DMS53 treated with DMSO at 0.1 percent for 48 hours (cell line): ENCODE data around the gene MARK3.
A peak's percentile ranks its signal among the peaks of the same experiment; 100 is the strongest.

ENCODE experiments used
- DNase-seq: peaks from one replicate; lab custom pipeline; 2025; ENCODE audit not compliant: unreplicated experiment; lab: John Stamatoyannopoulos, UW

The MARK3 gene

GRCh38 chr14:103366741-103367140 is 18.5 kb upstream of the MARK3 start:
- DNase-seq, result no peak

DNA sequence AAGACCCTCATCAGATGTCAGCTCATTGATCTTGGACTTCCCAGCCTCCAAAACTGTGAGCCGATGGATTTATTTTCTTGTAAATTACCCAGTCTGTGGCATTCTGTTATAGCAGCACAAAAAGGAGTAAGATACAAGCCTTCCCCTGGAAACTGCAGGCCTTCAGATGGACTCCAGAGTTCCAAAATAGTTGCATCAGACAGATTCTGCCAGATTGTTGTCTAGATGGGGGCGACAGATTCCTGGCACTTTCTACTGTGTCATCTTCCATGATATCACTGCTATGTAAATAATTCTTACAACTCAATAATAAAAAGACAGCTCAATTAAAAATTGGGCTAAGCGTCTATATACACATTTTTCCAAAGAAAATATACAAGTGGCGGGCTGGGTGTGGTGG is 17.2 kb upstream of the MARK3 start:
- DNase-seq, result no peak

DNA sequence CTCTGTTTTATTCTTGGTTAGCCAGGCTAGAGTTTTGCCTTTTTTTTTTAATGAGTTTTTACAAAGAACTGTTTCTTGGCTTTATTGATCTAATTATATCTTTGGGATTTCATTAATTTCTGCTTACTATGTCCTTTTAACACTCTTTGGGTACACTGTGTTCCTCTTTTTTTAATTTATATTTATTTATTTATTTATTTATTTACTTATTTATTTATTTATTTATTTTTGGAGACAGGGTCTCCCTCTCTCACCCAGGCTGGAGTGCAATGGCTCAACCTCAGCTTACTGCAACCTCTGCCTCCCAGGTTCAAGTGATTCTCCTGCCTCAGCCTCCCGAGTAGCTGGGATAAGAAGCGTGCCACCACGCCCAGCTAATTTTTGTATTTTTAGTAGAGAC is 15.1 kb upstream of the MARK3 start:
- no peak for DNase-seq

GRCh38 chr14:103372017-103372416 is 13.2 kb upstream of the MARK3 start:
- no peak for DNase-seq

- DNase-seq, result no peak
Measured at GRCh38 chr14:103372552-103373304, 12.5 kb upstream of the MARK3 start.

DNA sequence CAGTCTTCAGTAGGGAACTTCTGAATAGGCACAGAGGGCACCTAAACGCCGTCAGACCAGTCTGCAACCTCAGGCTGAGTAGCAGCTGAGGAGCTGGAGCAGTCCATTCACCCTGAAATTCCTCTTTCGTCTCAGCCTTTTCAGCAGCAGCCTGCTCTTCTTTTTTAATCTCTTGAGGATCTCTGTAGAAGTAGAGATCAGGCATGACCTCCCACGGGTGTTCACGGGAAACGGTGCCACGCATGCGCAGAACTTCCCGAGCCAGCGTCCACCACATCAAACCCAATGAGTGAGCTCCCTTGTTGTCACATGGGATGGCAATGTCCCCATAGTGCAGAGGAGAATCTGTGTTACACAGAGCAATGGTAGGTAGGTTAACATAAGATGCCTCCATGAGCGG is 11.1 kb upstream of the MARK3 start:
- peak; percentile 54 for DNase-seq

GRCh38 chr14:103377522-103378037 is 7.6 kb upstream of the MARK3 start:
- DNase-seq, result no peak

DNA sequence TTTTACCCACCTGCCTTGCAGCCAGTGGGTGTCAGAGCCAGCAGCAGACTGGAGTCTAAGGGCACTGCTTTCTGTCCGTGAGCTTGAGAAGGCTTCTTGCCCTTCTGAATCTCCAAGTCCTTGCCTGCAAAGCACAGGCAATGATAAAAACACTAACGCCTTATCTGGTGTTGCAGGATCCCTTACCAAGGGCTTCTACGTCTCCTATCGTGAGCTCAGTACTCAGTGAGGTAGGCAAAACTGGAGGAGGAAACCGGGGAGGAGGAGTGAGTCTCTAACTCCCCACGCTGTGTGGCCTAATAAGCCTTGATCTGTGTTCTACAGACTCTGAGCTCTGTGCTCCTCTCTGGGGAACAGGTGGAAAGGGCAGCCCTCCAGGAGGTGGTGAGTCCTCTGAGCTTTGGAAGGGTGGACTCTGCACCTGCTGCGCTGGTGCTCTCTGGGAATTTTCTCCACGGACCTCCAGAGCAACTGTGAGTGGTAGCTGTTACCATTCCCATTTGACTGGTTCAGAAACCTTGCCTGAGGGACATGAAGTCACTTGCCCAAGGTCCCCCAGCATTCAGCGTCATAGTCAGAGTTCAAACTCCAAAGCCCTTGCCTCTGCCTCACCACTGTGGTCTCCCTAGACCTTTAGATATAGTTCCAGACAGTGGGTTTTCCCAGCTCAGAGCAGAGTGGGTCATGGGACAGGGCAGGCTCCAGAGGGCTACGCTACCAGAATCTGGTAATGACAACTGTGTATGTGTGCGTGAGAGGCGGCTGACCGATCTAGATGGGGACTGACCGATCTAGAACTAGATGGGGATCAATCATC is 7.0 kb upstream of the MARK3 start:
- no peak for DNase-seq

DNA sequence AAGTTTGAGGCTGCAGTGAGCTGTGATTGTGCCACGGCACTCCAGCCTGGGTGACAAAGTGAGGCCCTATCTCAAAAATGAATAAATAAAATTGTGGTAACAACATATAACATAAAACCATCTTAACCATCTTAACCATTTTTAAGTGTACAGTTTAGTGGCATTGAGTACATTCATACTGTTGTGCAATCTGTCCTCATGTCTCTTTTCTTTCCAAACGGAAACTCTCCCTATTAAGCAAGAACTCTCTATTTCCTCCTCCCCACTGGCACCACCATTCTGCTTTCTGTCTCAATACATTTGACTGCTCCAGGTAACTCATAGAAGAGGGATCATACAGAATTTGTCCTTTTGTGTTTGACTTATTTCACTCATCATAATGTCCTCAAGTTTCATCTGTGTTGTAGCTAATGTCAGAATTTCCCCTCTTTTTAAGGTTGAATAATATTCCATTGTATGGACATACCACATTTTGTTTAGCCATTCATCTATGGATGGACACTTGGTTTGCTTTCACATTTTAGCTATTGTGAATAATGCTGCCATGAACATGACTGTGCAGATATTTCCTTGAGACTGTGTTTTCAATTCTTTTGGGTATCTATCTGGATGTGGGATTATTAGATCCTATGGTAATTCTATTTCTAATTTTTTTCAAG is 4.4 kb upstream of the MARK3 start:
- DNase-seq, result no peak

DNA sequence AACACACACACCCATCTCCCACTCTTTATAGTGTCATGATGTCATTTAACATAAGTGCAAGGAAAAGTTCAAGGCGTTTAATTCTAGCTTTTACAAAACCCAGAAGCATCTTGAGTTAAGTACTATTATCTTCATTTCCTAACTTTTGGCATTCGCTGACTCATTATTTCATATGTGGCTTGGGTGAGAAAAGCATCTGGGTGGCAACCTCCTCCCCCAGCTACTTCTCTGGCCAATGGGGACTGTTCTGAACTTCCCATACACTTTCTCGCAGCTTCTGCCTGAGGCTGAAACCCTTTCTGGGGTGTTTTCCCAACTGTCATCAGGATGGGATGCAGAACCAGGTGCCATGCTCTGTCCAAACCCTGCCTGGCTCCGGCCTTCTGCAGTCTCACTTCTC is 2.8 kb upstream of the MARK3 start:
- DNase-seq, result no peak

GRCh38 chr14:103384450-103385151 is 614 bp upstream of the MARK3 start:
- no peak for DNase-seq

- no peak for DNase-seq
Measured at GRCh38 chr14:103385929-103386712, 906 bp downstream of the MARK3 start.

- DNase-seq, result no peak
Measured at GRCh38 chr14:103386713-103387329, 1.6 kb downstream of the MARK3 start.

GRCh38 chr14:103388664-103389063 is 3.4 kb downstream of the MARK3 start:
- no peak for DNase-seq

DNA sequence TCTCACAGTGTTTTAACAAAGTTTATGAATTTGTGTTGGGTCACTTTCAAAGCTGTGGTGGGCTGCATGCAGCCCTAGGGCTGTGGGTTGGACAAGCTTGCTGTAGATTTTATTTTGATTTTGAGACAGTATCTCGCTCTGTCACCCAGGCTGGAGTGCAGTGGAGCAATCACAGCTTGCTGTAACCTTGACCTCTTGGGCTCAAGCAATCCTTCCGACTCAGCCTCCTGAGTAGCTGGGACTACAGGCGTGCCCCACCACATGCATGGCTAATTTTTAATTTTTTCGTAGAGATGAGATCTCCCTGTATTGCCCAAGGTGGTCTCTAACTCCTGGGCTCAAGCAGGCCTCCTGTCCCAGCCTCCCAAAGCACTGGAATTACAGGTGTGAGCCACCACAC is 5.4 kb downstream of the MARK3 start:
- DNase-seq, result no peak

DNA sequence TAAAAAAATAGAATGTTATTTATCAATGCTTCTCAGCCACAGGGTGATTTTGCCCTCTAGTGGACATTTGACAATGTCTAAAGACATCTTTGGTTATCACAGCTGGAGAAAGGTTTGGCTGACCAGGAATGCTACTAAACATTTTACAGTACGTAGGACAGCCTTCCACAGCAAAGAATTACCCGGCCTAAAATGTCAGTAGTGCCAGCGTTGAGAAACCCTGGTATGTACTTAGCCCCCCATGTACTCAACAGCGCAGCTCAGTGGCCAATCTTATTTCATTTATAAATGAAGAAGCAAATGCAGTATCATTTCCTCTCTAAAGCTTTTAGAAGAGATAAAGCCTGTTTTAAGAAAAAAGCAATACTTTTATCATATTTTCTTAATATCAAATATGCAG is 5.8 kb downstream of the MARK3 start:
- DNase-seq, result no peak

DNA sequence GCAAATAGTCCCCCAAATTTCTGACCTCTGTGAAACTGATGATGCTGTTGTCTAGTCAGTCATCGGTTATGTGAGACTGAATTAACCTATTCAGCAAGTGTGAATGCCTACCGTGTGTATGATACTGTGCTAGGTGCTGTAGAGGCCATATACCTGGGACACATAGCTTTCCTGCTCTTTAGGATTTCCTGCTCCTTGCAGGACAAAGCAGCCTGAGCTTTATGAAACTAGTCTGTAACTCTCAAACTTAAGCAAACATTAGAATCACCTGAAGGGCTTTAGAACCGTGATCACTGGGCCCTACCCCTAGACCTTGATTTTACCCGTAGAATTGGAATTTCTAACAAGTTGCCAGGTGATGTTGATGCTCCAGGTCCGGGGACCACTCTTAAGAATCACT is 6.9 kb downstream of the MARK3 start:
- no peak for DNase-seq

DNA sequence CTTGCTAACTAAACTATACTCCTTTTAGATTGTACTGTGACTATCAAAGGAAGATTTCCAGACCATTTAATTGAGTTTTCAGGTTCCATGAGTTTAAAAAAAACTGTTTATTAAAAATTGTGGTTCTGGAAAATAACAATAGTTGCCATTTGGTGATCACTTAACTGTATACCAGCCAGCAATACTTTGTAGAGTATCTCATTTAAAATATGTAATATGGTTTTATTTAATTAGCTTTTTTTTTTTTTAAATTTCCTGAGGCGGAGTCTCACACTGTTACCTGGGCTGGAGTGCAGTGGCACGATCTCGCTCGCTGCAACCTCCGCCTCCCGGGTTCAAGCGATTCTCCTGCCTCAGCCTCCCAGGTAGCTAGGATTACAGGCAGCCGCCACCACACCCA is 7.4 kb downstream of the MARK3 start:
- DNase-seq, result no peak

- DNase-seq, result no peak
Measured at GRCh38 chr14:103393070-103393469, 7.9 kb downstream of the MARK3 start.
